Measurements from ENCODE around the gene HHAT. TPM values are rescaled to one million over a fixed set of nuclear protein-coding genes. Genes with fewer than 3 reads are reported as not detected.

HHAT gene
- polyA plus RNA-seq, 3 donors = 1.1 to 1.6 (median 1.5) TPM

GRCh38 chr1:210475806-210476205, 147.1 kb downstream of the HHAT start:
- Mint-ChIP-seq H3K36me3 (no peaks in the 10 kb centered on the region), H3K27ac (no peak overlapping the region), H3K4me1 (no peaks in the 10 kb centered on the region), H3K27me3 (ENCODE audit: low read depth in 3 of 3) (peaks cover 0 to 2% (median 0%) of the 10 kb centered on the region in 3 donors), H3K9me3 (peaks cover 0 to 9% (median 4%) of the 10 kb centered on the region in 7 donors), H3K4me3 (no peak overlapping the region)
- Histone ChIP-seq H3K79me2 (ENCODE audit: insufficient read depth, low read length) (no peaks in the 10 kb centered on the region), H4K20me1 (ENCODE audit: insufficient read depth, low read length) (no peaks in the 10 kb centered on the region), H3K4me2 (replicated peaks; ENCODE audit: extremely low read depth, low read length, poor library complexity, severe bottlenecking) (no peak overlapping the region), H2AFZ (ENCODE audit: insufficient read depth, low read depth, low read length, poor library complexity, severe bottlenecking) (no peak overlapping the region), H3K9ac (ENCODE audit: insufficient read depth, low read length, poor library complexity, severe bottlenecking) (no peak overlapping the region), H3K36me3 (replicated peaks in 1 of 2; ENCODE audit: control insufficient read depth in 1 of 2, insufficient read depth in 2 of 2, low read length in 2 of 2) (no peaks in the 10 kb centered on the region), H3K27me3 (ENCODE audit: control insufficient read depth in 2 of 2, insufficient read depth in 2 of 2, low read length in 2 of 2) (no peaks in the 10 kb centered on the region), H3K27ac (ENCODE audit: low read depth in 1 of 2, low read length in 2 of 2) (no peak overlapping the region), H3K9me3 (replicated peaks in 1 of 2; ENCODE audit: control insufficient read depth in 1 of 2, insufficient read depth in 1 of 2, low read length in 2 of 2) (no peaks in the 10 kb centered on the region), H3K4me3 (replicated peaks in 1 of 3; ENCODE audit: low read depth in 2 of 3, low read length in 3 of 3) (no peak overlapping the region), H3K4me1 (ENCODE audit: control insufficient read depth in 1 of 2, insufficient read depth in 2 of 2, low read length in 2 of 2) (no peaks in the 10 kb centered on the region)
- intact Hi-C loops (cut with micrococcal nuclease) = no loop called here
- TF ChIP-seq CTCF (IDR thresholded peaks at IDR 0.05) = no peak
- WGBS (ENCODE audit: insufficient coverage) = no CpG with 5 or more reads among the region's 2 CpGs
- no peak for DNase-seq

GRCh38 chr1:210476730-210477129, 148.0 kb downstream of the HHAT start:
- Mint-ChIP-seq H3K4me3 (no peak overlapping the region), H3K27me3 (ENCODE audit: low read depth in 3 of 3) (peaks cover 0 to 2% (median 0%) of the 10 kb centered on the region in 3 donors), H3K27ac (peak overlapping the region in 1 of 7 donors; percentile 36), H3K9me3 (peaks cover 0 to 9% (median 4%) of the 10 kb centered on the region in 7 donors), H3K4me1 (no peaks in the 10 kb centered on the region), H3K36me3 (no peaks in the 10 kb centered on the region)
- H3K4me2 ChIP-seq (replicated peaks; ENCODE audit: extremely low read depth, low read length, poor library complexity, severe bottlenecking) = no peak overlapping the region
- no peaks in the 10 kb centered on the region for H4K20me1 ChIP-seq (ENCODE audit: insufficient read depth, low read length)
- H3K36me3 ChIP-seq (replicated peaks in 1 of 2; ENCODE audit: control insufficient read depth in 1 of 2, insufficient read depth in 2 of 2, low read length in 2 of 2) = no peaks in the 10 kb centered on the region
- no peaks in the 10 kb centered on the region for H3K4me1 ChIP-seq (ENCODE audit: control insufficient read depth in 1 of 2, insufficient read depth in 2 of 2, low read length in 2 of 2)
- no peak overlapping the region for H3K27ac ChIP-seq (ENCODE audit: low read depth in 1 of 2, low read length in 2 of 2)
- no peaks in the 10 kb centered on the region for H3K79me2 ChIP-seq (ENCODE audit: insufficient read depth, low read length)
- intact Hi-C loops (cut with micrococcal nuclease) = no loop called here
- WGBS (ENCODE audit: insufficient coverage) = no CpG with 5 or more reads among the region's 1 CpG
- H3K9me3 ChIP-seq (replicated peaks in 1 of 2; ENCODE audit: control insufficient read depth in 1 of 2, insufficient read depth in 1 of 2, low read length in 2 of 2) = no peaks in the 10 kb centered on the region
- no peak overlapping the region for H3K4me3 ChIP-seq (replicated peaks in 1 of 3; ENCODE audit: low read depth in 2 of 3, low read length in 3 of 3)
- no peaks in the 10 kb centered on the region for H3K27me3 ChIP-seq (ENCODE audit: control insufficient read depth in 2 of 2, insufficient read depth in 2 of 2, low read length in 2 of 2)
- no peak overlapping the region for H2AFZ ChIP-seq (ENCODE audit: insufficient read depth, low read depth, low read length, poor library complexity, severe bottlenecking)
- no peak for TF ChIP-seq CTCF (IDR thresholded peaks at IDR 0.05)
- H3K9ac ChIP-seq (ENCODE audit: insufficient read depth, low read length, poor library complexity, severe bottlenecking) = no peak overlapping the region
- no peak for DNase-seq
